ENCODE measurements around the gene DPYSL4.

DNA sequence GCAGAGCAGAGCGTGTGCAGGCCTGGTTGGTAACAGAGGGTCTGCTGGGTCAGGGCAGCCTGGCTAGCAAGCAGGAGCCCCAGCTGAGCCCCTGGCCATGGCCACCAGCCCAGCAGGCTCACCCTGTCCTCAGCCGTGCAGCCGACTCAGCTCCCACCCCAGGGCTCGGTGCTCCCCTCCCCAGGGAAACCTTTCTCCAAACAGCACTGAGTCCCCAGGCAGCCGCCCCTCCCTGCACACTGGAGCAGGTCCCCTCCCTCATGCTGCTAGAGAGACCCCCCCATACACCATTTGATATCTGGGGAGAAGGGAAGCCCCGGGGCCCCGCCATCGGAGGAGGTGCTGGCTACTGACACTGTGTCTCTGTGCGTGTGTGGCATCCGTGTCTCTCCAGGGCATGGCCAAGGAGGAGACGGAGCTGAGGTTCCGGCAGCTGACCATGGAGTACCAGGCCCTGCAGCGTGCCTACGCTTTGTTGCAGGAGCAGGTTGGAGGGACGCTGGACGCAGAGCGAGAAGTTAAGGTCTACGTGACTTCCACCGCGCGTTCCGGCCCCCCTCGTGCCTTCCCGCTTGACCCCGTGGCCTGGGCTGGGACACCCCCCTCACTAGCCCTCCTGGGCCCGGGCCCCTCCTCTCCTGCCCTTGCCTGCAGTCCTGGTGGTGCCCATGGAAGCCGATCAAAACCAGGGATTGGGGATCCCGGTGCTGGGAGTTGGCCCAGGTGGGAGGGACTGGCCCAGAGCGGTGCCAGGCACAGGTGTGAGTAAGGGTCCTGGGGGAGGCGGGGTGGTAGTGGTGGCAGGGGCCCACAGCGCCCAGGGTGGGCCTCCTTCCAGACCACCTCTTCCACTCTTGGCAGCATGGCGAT lies 45.0 kb upstream of the DPYSL4 start:
- TF ChIP-seq CTCF (IDR thresholded peaks at IDR 0.05) (no peak), POLR2A (IDR thresholded peaks at IDR 0.05) (no peak)

All from right lobe of liver (tissue), 4 donors.